Measurements from ENCODE around the gene ATG9A. TPM values are rescaled to one million over a fixed set of nuclear protein-coding genes. Genes with fewer than 3 reads are reported as not detected.
A peak's percentile ranks its signal among the peaks of the same experiment; 100 is the strongest.

Gene ATG9A
- total RNA-seq, 2 donors from 2014 or later: 21.0 to 27.7 TPM

- DNase-seq: peak in 1 of 4 donors; percentile 32
- Histone ChIP-seq H3K4me1 (peaks cover 31% of the 10 kb centered on the region), H3K9me3 (no peaks in the 10 kb centered on the region), H3K36me3 (replicated peaks in 1 of 2; ENCODE audit: insufficient read depth in 1 of 2, low read depth in 2 of 2) (peaks cover 18 to 31% of the 10 kb centered on the region in 2 donors), H3K27ac (no peak overlapping the region), H3K27me3 (no peaks in the 10 kb centered on the region), H3K4me3 (no peak overlapping the region)
- TF ChIP-seq POLR2A (IDR thresholded peaks at IDR 0.05) (no peak), CTCF (IDR thresholded peaks at IDR 0.05) (no peak)
- intact Hi-C loops (cut with DNase I): loop anchor here (10.0 kb wide), 1 partner anchor 46 kb away; the partner anchor contains the start of genes CNPPD1, RETREG2 and SLC23A3
- WGBS, 2 donors: 86 to 92% methylated on average over 14 to 19 of the region's 19 CpGs
- ATAC-seq: no peak
Observed at GRCh38 chr2:219220652-219221402, 8.6 kb downstream of the ATG9A start.

DNA sequence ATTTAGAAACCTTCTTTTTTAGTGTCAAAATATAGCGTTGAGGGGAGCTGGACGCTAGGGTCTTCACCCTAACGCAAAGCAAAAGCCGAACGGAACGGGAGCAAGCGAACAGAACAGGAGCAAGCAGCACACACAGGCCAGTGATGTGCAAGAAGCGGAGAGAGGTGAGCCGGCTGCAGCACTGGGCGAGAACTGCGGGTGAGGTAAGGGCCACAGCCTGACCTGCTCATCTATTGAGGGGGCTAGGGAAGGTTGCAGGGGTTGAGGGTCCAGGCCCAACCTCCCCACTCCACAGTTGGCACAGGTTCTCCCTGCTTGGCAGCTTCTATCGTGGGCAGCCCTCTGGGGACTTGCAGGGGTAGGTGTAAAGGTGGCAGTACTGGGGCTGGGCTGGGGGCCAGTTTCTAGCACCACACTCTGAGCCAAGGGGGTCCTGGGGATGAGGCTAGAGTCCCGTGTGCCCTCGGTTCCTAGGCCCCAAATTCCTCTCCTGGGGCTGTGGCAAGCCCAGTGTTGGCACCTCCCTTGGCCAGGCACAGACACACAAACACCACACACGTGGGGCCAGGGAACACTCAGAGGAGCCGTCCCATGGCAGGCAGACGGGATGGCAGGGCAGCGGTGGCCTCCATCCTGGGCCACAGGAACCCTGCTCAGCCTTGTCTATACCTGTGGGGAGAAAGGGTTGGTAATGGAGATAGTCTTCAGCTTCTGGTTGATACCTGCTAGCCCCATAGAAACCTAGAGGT is 9.5 kb downstream of the ATG9A start:
- DNase-seq (no peak), ATAC-seq (no peak)
- Histone ChIP-seq H3K4me3 (no peak overlapping the region), H3K9me3 (no peaks in the 10 kb centered on the region), H3K27ac (peak overlapping the region in 1 of 4 donors; percentile 68), H3K36me3 (replicated peaks in 1 of 2; ENCODE audit: insufficient read depth in 1 of 2, low read depth in 2 of 2) (peaks cover 13 to 27% of the 10 kb centered on the region in 2 donors), H3K27me3 (no peaks in the 10 kb centered on the region), H3K4me1 (peaks cover 31% of the 10 kb centered on the region)
- WGBS, 2 donors: 86 to 90% methylated on average over 15 to 18 of the region's 18 CpGs
- intact Hi-C loops (cut with DNase I): loop anchor here (10.0 kb wide), 1 partner anchor 45 kb away; the partner anchor contains the start of genes CNPPD1, RETREG2 and SLC23A3
- no peak for TF ChIP-seq CTCF (IDR thresholded peaks at IDR 0.05)
- TF ChIP-seq POLR2A (IDR thresholded peaks at IDR 0.05): no peak

DNA sequence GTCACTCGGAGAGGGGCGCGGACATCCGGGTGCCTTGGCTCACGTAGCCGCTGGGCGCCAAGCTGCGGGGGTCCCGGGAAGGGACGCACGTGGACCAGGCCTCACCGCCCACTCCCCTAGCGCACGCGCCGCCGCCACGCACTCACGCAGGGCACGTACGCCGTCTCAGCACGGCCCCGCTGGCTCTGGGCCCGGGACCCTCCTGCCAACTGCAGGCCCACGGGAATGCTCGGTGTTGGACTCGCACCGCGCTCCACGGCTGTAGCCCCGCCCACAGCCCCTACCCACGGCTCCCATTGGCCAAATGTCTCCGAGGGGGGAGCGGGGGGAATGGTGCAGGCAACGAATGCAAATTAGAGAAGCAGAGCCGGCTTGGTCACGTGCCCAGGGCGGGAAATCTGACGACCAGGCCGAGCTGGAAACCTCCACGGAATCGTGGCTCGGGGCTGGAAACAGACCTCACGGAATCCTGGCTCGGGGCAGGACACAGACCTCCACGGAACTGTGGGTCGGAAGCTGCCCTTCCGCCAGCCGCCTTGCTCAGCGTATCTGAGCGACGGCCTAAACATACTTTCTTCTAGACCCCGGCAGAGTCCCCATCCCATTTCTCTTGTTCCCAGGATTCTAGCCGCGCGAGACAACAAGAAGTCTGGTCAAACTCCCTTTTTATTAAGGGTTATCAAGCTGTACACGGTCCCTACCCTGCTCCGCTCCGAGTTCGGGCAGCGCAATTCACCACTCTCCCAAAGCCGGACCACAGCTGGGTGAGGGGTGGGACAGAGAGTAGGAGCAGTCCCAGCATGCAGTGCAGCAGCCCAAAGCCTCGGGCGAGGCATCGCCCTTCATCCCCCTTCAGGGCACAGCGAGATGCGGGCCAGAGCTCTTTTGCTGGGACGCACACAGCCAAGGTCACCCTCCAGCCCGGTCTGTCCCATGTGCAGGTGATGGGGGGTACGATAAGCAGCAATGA is 10.4 kb downstream of the ATG9A start, which contains the start of gene ABCB6:
Gene ABCB6 (minus strand): TSS at position 227 of the 970 bp plus-strand sequence. CDS start 285 bp downstream, outside the sequence.
- 8 to 12% methylated on average over 21 to 71 of the region's 71 CpGs for WGBS, 2 donors

More for the DNA sequence above, 10.4 kb downstream of the ATG9A start, which contains the start of gene ABCB6:
- Histone ChIP-seq H3K4me3 (peak within 1 kb of the TSS in 1 of 2 donors; percentile 1), H3K36me3 (replicated peaks in 1 of 2; ENCODE audit: insufficient read depth in 1 of 2, low read depth in 2 of 2) (peaks cover 4 to 19% of the 10 kb centered on the region in 2 donors), H3K27me3 (no peaks in the 10 kb centered on the region), H3K9me3 (no peaks in the 10 kb centered on the region), H3K4me1 (peaks cover 31% of the 10 kb centered on the region), H3K27ac (peak within 1 kb of the TSS; percentile 68 to 92 (median 90))
- intact Hi-C loops (cut with DNase I): no loop called here
- TF ChIP-seq CTCF (IDR thresholded peaks at IDR 0.05) (no peak), POLR2A (IDR thresholded peaks at IDR 0.05) (peak; percentile 35 to 44 (median 44))
- ATAC-seq (peak; percentile 88), DNase-seq (peak; percentile 95 to 97 (median 96))

Data from body of pancreas (tissue), 4 donors.